GM13977 (cell line): ENCODE results near the gene MYO5B.

Experiments used
- DNase-seq: peaks from one replicate; pipeline ENCODE4 v3.0.0; 2012; ENCODE audit warnings: low spot score
- in situ Hi-C: fragments of 300-500 bp; cut with MboI; formaldehyde crosslinking; loops from one replicate; pipeline ENCODE4 v1.12.0; 2022; ENCODE audit warnings: low sequenced_read_pairs, low pct_unique_long_range_greater_than_20kb, mixed read lengths, inconsistent platforms; ENCODE audit not compliant: unreplicated experiment
- TF ChIP-seq, protein P1 (sequence below): IDR thresholded peaks from 2 replicates; pipeline ENCODE4 v1.5.1; 2012; ENCODE audit warnings: mild to moderate bottlenecking, control low read depth; ENCODE audit not compliant: insufficient read depth; ENCODE audit errors: extremely low read depth, missing control alignments

Gene MYO5B

GRCh38 chr18:50167966-50168365, 27.0 kb downstream of the MYO5B start:
- TF ChIP-seq, protein P1, sequence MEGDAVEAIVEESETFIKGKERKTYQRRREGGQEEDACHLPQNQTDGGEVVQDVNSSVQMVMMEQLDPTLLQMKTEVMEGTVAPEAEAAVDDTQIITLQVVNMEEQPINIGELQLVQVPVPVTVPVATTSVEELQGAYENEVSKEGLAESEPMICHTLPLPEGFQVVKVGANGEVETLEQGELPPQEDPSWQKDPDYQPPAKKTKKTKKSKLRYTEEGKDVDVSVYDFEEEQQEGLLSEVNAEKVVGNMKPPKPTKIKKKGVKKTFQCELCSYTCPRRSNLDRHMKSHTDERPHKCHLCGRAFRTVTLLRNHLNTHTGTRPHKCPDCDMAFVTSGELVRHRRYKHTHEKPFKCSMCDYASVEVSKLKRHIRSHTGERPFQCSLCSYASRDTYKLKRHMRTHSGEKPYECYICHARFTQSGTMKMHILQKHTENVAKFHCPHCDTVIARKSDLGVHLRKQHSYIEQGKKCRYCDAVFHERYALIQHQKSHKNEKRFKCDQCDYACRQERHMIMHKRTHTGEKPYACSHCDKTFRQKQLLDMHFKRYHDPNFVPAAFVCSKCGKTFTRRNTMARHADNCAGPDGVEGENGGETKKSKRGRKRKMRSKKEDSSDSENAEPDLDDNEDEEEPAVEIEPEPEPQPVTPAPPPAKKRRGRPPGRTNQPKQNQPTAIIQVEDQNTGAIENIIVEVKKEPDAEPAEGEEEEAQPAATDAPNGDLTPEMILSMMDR, result no peak
- no peak for DNase-seq
- in situ Hi-C loops, result no loop called here

- TF ChIP-seq, protein P1, result no peak
- in situ Hi-C loops, result no loop called here
- no peak for DNase-seq
Measured at GRCh38 chr18:50166901-50167300, 28.0 kb downstream of the MYO5B start.

GRCh38 chr18:50163505-50163904, 31.4 kb downstream of the MYO5B start:
- in situ Hi-C loops, result no loop called here
- no peak for DNase-seq
- TF ChIP-seq, protein P1, result no peak

DNA sequence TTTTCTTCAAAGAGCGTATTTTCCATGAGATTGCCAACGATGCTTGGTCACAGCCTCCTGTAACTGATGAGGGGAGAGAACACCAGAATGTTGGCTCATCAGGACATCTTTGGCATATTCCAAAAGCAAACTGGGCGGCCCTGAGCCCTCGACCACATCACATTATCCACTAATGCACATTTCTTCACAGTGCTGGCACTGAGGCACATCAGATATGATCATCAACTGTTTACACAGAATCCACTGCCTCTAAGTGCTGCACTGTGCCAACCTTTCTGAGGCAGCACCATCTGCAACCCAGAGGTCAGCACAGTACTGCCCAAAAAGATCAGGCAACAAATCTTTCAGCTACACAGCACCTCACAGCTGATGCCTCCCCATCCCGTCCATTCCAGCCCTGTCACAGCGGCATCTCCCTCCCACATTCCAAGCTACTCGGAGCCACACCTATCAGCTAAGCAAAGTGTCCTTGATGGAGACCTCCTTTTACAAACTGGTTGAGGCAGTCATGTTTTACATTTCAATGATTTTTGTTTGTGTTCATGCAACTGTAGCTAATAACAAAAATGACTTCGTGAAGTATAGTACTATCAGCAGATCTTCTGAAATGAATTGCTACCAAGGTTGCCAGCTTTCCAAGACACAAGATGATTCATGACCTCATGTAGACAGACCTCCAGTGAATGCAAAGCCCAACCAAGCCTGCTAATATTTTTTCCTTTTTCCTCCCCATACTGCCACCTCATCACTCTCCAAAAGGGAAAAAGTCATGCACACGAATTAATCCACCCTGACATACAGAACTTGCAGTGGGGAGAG, 32.3 kb downstream of the MYO5B start:
- no peak for DNase-seq
- TF ChIP-seq, protein P1, result no peak
- in situ Hi-C loops, result no loop called here

DNA sequence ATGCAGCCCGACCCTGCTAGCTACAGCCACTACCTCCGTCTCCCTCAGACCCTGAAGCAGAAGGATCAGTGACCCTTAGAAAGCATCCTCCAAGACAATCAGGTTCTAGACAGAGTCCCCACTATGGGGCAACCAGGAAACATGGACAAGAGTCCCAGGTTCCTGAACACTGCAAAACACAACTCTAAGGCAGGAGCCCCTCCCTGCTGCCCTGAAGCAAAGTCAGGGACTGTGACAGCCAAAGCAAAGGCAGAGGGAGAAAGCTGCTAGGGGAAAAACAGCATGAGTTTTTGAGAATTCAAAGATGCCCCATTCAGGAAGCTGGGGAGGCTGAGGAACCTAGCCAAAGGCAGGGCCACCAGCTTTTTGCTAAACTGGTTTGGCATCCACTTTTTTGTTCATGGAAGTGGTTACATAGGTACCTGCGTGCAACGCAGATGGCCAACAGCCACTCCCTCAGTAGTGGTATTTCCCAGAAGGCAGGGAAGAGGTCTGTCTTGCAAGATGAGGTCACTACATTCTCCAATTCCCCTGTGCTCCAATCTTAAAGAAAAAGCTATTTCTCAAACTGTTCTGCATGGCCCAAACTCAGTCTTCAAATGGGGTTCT, 33.2 kb downstream of the MYO5B start:
- in situ Hi-C loops, result no loop called here
- TF ChIP-seq, protein P1, result no peak
- no peak for DNase-seq

DNA sequence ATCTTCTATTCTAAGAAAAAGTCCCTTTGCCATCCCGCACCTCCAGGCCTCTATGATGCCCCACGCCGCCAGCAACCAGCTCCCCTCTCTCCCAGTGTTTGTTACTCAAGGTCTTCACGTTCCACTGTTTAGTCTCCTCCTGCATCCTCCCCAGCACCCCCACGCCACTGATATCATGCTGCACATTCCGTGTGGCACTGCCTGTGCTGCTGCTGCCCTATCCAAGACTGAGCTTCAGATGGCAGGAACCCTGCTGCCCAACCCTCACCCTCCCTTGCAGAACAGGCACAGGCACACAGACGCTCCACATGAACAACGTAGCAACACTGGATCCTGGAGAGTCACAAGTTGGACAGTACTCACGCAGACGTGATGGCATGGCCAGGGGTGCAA, 35.3 kb downstream of the MYO5B start:
- in situ Hi-C loops, result no loop called here
- TF ChIP-seq, protein P1, result no peak
- DNase-seq, result no peak
